MM.1S (cell line): Measurements from ENCODE around the gene PLCH2.

ENCODE experiments used
- DNase-seq: peaks from one replicate; pipeline ENCODE4 v3.0.0-alpha.2; 2015
- H2AFZ ChIP-seq: fragments of 300-600 bp; sonication (generic); 2 replicates; pipeline ENCODE4 v1.6.0; 2016; ENCODE audit warnings: antibody characterized with exemption, low read length
- H3F3A ChIP-seq: fragments of 300-600 bp; sonication (generic); 2 replicates; pipeline ENCODE4 v1.6.1; 2016; ENCODE audit warnings: mild to moderate bottlenecking, antibody characterized with exemption, low read length, moderate library complexity, mixed read lengths; ENCODE audit not compliant: insufficient read depth
- H3K27ac ChIP-seq: fragments of 300-600 bp; sonication (generic); 2 replicates; pipeline ENCODE4 v1.5.1; 2016; ENCODE audit warnings: mild to moderate bottlenecking, low read length
- H3K27me3 ChIP-seq: fragments of 300-600 bp; sonication (generic); replicated peaks from 2 replicates; pipeline ENCODE4 v1.6.0; 2016; ENCODE audit warnings: low read length; ENCODE audit not compliant: insufficient read depth
- H3K36me3 ChIP-seq: fragments of 300-600 bp; sonication (generic); replicated peaks from 2 replicates; pipeline ENCODE4 v1.6.1; 2016; ENCODE audit warnings: mild to moderate bottlenecking, low read length, mixed read lengths; ENCODE audit not compliant: insufficient read depth
- H3K4me1 ChIP-seq: fragments of 300-600 bp; sonication (generic); 2 replicates; pipeline ENCODE4 v1.6.1; 2016; ENCODE audit warnings: low read length, mixed read lengths
- H3K4me2 ChIP-seq: fragments of 300-600 bp; sonication (generic); 2 replicates; pipeline ENCODE4 v1.6.0; 2016; ENCODE audit warnings: low read depth, low read length
- H3K4me3 ChIP-seq: fragments of 300-600 bp; sonication (generic); 2 replicates; pipeline ENCODE4 v1.5.1; 2016; ENCODE audit warnings: low read length, mixed read lengths
- H3K79me2 ChIP-seq: fragments of 300-600 bp; sonication (generic); 2 replicates; pipeline ENCODE4 v1.6.1; 2016; ENCODE audit warnings: mixed run types, low read length, mixed read lengths
- H3K9ac ChIP-seq: fragments of 300-600 bp; sonication (generic); 2 replicates; pipeline ENCODE4 v1.6.1; 2016; ENCODE audit warnings: low read length, mixed read lengths
- H3K9me2 ChIP-seq: fragments of 300-600 bp; sonication (generic); replicated peaks from 2 replicates; pipeline ENCODE4 v1.6.1; 2016; ENCODE audit warnings: mild to moderate bottlenecking, low read length, mixed read lengths; ENCODE audit not compliant: insufficient read depth
- H3K9me3 ChIP-seq: fragments of 300-600 bp; sonication (generic); replicated peaks from 2 replicates; pipeline ENCODE4 v1.6.1; 2016; ENCODE audit warnings: mild to moderate bottlenecking, low read length, mixed read lengths; ENCODE audit not compliant: insufficient read depth
- H4K20me1 ChIP-seq: fragments of 300-600 bp; sonication (generic); 2 replicates; pipeline ENCODE4 v1.6.1; 2016; ENCODE audit warnings: mild to moderate bottlenecking, low read length, moderate library complexity, mixed read lengths; ENCODE audit not compliant: insufficient read depth
- CTCF ChIP-seq: fragments of 300-600 bp; sonication (generic); IDR thresholded peaks from 2 replicates; pipeline ENCODE4 v1.5.1; 2016; ENCODE audit warnings: antibody characterized with exemption, low read length, mixed read lengths
- EZH2 ChIP-seq: fragments of 300-600 bp; sonication (generic); optimal IDR thresholded peaks from 2 replicates; pipeline ENCODE3; 2017; ENCODE audit warnings: low read depth, mild to moderate bottlenecking, antibody characterized with exemption, low read length, mixed read lengths
- EZH2phosphoT487 ChIP-seq: fragments of 300-600 bp; sonication (generic); IDR thresholded peaks from 2 replicates; pipeline ENCODE4 v1.6.1; 2018; ENCODE audit warnings: antibody characterized with exemption, low read length

PLCH2 gene

GRCh38 chr1:2499260-2499659 lies 23.2 kb downstream of the PLCH2 start:
- Histone ChIP-seq H2AFZ (no peak overlapping the region), H3K27ac (no peak overlapping the region), H3K9me2 (no peaks in the 10 kb centered on the region), H3K4me3 (no peak overlapping the region), H3F3A (no peaks in the 10 kb centered on the region), H3K4me2 (no peak overlapping the region), H3K4me1 (0 out of 2 replicates have a peak, but pooled peaks cover 7% of the 10 kb centered on the region), H3K36me3 (no peaks in the 10 kb centered on the region), H3K27me3 (peaks cover 39% of the 10 kb centered on the region), H3K79me2 (no peaks in the 10 kb centered on the region), H3K9ac (no peak overlapping the region), H4K20me1 (no peaks in the 10 kb centered on the region), H3K9me3 (no peaks in the 10 kb centered on the region)
- no peak for TF ChIP-seq EZH2phosphoT487
- TF ChIP-seq CTCF, result no peak
- TF ChIP-seq EZH2, result no peak
- no peak for DNase-seq

- TF ChIP-seq CTCF, result no peak
- no peak for TF ChIP-seq EZH2
- Histone ChIP-seq H3F3A (no peaks in the 10 kb centered on the region), H2AFZ (no peak overlapping the region), H3K27me3 (peaks cover 39% of the 10 kb centered on the region), H3K4me1 (0 out of 2 replicates have a peak, but pooled peaks cover 7% of the 10 kb centered on the region), H3K9me3 (no peaks in the 10 kb centered on the region), H3K79me2 (no peaks in the 10 kb centered on the region), H3K9ac (no peak overlapping the region), H3K4me3 (no peak overlapping the region), H3K4me2 (no peak overlapping the region), H4K20me1 (no peaks in the 10 kb centered on the region), H3K27ac (no peak overlapping the region), H3K9me2 (no peaks in the 10 kb centered on the region), H3K36me3 (no peaks in the 10 kb centered on the region)
- no peak for DNase-seq
Measured at GRCh38 chr1:2499986-2500596, 24.0 kb downstream of the PLCH2 start.

- H3K9ac ChIP-seq, result no peak overlapping the region
- no peak overlapping the region for H3K27ac ChIP-seq
- H3K9me2 ChIP-seq, result no peaks in the 10 kb centered on the region
- H3K36me3 ChIP-seq, result no peaks in the 10 kb centered on the region
- no peaks in the 10 kb centered on the region for H3K79me2 ChIP-seq
- no peaks in the 10 kb centered on the region for H4K20me1 ChIP-seq
- no peaks in the 10 kb centered on the region for H3F3A ChIP-seq
- H3K4me2 ChIP-seq, result no peak overlapping the region
- TF ChIP-seq EZH2phosphoT487 (no peak), CTCF (no peak), EZH2 (no peak)
- H3K4me3 ChIP-seq, result no peak overlapping the region
- H3K4me1 ChIP-seq, result 0 out of 2 replicates have a peak, but pooled peaks cover 2% of the 10 kb centered on the region
- H3K9me3 ChIP-seq, result no peaks in the 10 kb centered on the region
- no peak for DNase-seq
- peaks cover 31% of the 10 kb centered on the region for H3K27me3 ChIP-seq
- no peak overlapping the region for H2AFZ ChIP-seq
Measured at GRCh38 chr1:2501041-2501819, 25.1 kb downstream of the PLCH2 start.
